Stimulated activated memory B cell treated with anti-CD40 and anti-IgM and Interleukin-4, amounts not matched to agents 10 μg/mL and 1 μg/mL and 100 μg/mL, for 72 hours (primary cell): ENCODE data around the gene OXNAD1.

Experiments
- ATAC-seq: fragments of 150-1000 bp; cut with Tn5 transposase; 2 replicates; pipeline ENCODE4 v1.10.0; 2021
- H3K27ac Mint-ChIP-seq: one replicate; pipeline ENCODE4 v1.8.0; 2022; ENCODE audit warnings: mild to moderate bottlenecking, mixed read lengths
- H3K27me3 Mint-ChIP-seq: one replicate; pipeline ENCODE4 v1.8.0; 2022; ENCODE audit warnings: mixed read lengths
- H3K36me3 Mint-ChIP-seq: one replicate; pipeline ENCODE4 v1.8.0; 2022; ENCODE audit warnings: mixed read lengths
- H3K4me1 Mint-ChIP-seq: one replicate; pipeline ENCODE4 v1.8.0; 2022; ENCODE audit warnings: mixed read lengths
- H3K4me3 Mint-ChIP-seq: one replicate; pipeline ENCODE4 v1.8.0; 2022; ENCODE audit warnings: mild to moderate bottlenecking, moderate library complexity, mixed read lengths
- H3K9me3 Mint-ChIP-seq: one replicate; pipeline ENCODE4 v1.8.0; 2022; ENCODE audit warnings: mixed read lengths

OXNAD1 gene

GRCh38 chr3:16317561-16317945 is 52.5 kb downstream of the OXNAD1 start:
- no peak overlapping the region for H3K27ac Mint-ChIP-seq
- no peaks in the 10 kb centered on the region for H3K27me3 Mint-ChIP-seq

DNA sequence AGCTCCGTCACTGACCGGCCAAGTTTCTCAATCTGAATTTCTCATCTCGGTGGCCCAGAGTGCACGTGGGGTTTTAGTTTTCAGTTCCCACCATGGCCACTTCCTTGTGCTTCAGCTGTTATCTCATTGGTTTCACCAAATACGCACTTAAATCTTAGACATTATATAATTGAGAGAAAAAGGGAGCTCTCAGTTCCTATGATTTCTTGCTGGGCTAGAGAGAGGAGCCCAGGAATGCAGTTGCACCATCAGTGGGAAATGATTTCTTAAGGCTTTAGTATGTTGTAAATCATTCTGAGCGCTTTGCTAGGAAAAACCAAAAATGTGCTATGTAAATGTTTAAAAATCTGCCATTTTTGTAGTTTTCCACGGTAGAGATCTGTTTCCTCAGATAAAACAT is 53.2 kb downstream of the OXNAD1 start:
- no peak overlapping the region for H3K27ac Mint-ChIP-seq
- no peaks in the 10 kb centered on the region for H3K9me3 Mint-ChIP-seq
- no peak for ATAC-seq
- H3K4me1 Mint-ChIP-seq = peaks cover 7% of the 10 kb centered on the region
- no peak overlapping the region for H3K4me3 Mint-ChIP-seq
- H3K36me3 Mint-ChIP-seq = peaks cover 85% of the 10 kb centered on the region
- no peaks in the 10 kb centered on the region for H3K27me3 Mint-ChIP-seq

More at GRCh38 chr3:16317561-16317945, 52.5 kb downstream of the OXNAD1 start:
- no peak for ATAC-seq
- Mint-ChIP-seq H3K4me1 (peaks cover 8% of the 10 kb centered on the region), H3K4me3 (no peak overlapping the region), H3K9me3 (no peaks in the 10 kb centered on the region), H3K36me3 (peaks cover 83% of the 10 kb centered on the region)

DNA sequence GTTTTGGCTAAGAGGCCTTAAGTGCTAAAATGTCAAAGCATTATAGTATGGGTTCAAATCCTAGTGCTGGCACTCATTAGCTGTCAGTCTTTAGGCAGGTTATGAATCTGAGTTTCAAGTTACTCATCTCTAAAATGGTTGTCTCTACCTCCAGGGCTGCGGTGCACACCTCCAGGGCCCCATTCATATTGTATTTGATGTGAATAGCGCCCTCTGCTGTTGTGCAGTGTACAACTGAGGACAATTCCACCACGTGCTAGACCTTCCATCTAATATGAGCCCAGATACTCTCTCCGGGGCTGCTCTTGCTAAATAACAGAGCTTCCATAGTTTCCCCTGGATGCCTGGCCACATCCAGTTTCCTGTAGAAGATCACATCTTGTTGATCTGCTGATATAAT is 54.3 kb downstream of the OXNAD1 start:
- no peak for ATAC-seq
- H3K9me3 Mint-ChIP-seq = no peaks in the 10 kb centered on the region
- H3K27ac Mint-ChIP-seq = no peak overlapping the region
- H3K4me1 Mint-ChIP-seq = peaks cover 7% of the 10 kb centered on the region
- peaks cover 87% of the 10 kb centered on the region for H3K36me3 Mint-ChIP-seq
- no peak overlapping the region for H3K4me3 Mint-ChIP-seq
- H3K27me3 Mint-ChIP-seq = no peaks in the 10 kb centered on the region

DNA sequence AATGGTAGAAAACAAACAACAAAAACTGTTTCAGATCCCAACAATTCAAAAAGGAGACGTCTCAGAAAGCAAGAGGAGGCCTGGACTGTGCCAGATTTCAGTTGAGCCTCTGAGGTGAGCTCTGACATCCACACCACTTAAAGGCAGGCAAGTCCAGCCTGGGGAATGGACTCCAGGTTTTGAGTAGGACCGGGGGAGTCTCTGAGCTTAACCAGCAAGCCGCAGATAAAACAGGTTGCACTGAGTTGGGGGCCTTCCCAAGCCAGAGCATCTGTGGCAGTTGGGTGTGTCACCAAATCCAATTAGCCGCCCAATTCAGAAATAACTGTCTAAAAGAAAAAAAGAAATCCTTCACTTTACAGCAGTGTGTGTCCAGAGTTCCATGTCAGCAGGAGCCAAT is 54.7 kb downstream of the OXNAD1 start:
- ATAC-seq = no peak
- Mint-ChIP-seq H3K27me3 (no peaks in the 10 kb centered on the region), H3K27ac (no peak overlapping the region), H3K36me3 (peaks cover 90% of the 10 kb centered on the region), H3K9me3 (no peaks in the 10 kb centered on the region), H3K4me1 (peaks cover 7% of the 10 kb centered on the region), H3K4me3 (no peak overlapping the region)

DNA sequence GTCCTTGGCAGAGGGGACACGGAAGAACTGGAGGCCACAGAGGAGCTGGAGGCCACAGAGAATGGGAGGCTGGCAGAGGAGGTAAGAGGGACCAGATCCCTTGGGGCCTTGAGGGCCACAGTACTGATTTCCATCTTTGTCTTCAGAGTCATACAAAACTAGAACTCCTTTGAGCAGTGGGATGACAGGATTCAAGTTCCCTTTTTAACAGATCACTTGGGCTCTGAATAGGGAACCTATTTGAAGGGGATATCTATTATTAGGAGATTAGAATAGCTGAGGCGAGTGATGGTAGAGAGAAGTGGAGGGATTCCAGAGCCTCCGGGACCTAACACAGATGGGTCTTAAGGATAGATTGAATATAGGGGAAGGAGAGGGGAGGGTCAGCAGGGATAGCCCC is 55.7 kb downstream of the OXNAD1 start:
- Mint-ChIP-seq H3K36me3 (peaks cover 96% of the 10 kb centered on the region), H3K4me1 (peaks cover 7% of the 10 kb centered on the region), H3K27ac (peak overlapping the region; percentile 12), H3K9me3 (no peaks in the 10 kb centered on the region), H3K4me3 (no peak overlapping the region), H3K27me3 (no peaks in the 10 kb centered on the region)
- ATAC-seq = no peak

DNA sequence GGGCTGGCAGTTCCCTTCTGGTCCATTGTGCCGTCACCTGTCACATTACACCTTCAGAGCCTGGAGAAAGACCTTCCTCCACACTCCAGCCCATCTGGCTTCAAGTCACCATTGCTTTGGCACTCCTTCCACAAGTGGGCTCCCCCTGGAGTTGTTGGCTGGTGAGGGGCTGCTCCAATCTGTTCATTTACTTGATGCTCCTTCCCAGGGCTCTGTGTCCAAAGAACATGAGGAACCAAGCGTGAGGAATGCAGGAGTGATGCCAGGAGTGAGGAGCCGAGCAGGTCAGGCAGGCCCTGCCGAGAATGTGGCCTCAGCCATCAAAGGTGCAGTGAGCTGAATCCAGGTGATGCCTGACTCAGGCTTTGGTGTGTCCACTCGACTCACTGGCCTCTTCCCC is 57.2 kb downstream of the OXNAD1 start:
- ATAC-seq = no peak
- peaks cover 94% of the 10 kb centered on the region for H3K36me3 Mint-ChIP-seq
- no peak overlapping the region for H3K4me3 Mint-ChIP-seq
- H3K9me3 Mint-ChIP-seq = no peaks in the 10 kb centered on the region
- H3K27ac Mint-ChIP-seq = no peak overlapping the region
- H3K4me1 Mint-ChIP-seq = peaks cover 7% of the 10 kb centered on the region
- no peaks in the 10 kb centered on the region for H3K27me3 Mint-ChIP-seq

GRCh38 chr3:16323737-16324136 is 58.7 kb downstream of the OXNAD1 start:
- H3K27ac Mint-ChIP-seq = no peak overlapping the region
- ATAC-seq = no peak
- no peaks in the 10 kb centered on the region for H3K9me3 Mint-ChIP-seq
- peaks cover 7% of the 10 kb centered on the region for H3K4me1 Mint-ChIP-seq
- H3K4me3 Mint-ChIP-seq = no peak overlapping the region
- no peaks in the 10 kb centered on the region for H3K27me3 Mint-ChIP-seq
- peaks cover 87% of the 10 kb centered on the region for H3K36me3 Mint-ChIP-seq

DNA sequence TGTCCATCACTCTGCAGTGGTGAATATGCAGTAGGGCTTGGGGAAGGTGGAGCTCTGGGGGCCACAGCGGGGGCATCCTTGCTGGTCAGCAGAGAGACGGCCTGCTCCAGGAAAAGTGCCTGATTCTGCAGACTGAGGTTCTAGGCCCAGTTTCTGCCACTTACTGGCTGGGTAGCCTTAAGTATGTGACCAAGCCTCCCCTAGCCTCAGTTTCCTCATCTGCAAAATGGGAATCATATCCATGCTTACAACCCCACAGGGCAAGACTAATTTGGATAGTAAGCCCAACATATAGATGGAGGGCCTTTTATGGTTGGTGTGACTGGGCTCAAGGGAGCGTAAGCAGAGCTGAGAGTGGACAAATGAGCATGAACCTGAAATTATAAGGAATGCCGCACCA is 60.8 kb downstream of the OXNAD1 start:
- H3K36me3 Mint-ChIP-seq = peaks cover 89% of the 10 kb centered on the region
- H3K4me3 Mint-ChIP-seq = no peak overlapping the region
- H3K27ac Mint-ChIP-seq = no peak overlapping the region
- ATAC-seq = no peak
- H3K27me3 Mint-ChIP-seq = no peaks in the 10 kb centered on the region
- no peaks in the 10 kb centered on the region for H3K9me3 Mint-ChIP-seq
- peaks cover 5% of the 10 kb centered on the region for H3K4me1 Mint-ChIP-seq

DNA sequence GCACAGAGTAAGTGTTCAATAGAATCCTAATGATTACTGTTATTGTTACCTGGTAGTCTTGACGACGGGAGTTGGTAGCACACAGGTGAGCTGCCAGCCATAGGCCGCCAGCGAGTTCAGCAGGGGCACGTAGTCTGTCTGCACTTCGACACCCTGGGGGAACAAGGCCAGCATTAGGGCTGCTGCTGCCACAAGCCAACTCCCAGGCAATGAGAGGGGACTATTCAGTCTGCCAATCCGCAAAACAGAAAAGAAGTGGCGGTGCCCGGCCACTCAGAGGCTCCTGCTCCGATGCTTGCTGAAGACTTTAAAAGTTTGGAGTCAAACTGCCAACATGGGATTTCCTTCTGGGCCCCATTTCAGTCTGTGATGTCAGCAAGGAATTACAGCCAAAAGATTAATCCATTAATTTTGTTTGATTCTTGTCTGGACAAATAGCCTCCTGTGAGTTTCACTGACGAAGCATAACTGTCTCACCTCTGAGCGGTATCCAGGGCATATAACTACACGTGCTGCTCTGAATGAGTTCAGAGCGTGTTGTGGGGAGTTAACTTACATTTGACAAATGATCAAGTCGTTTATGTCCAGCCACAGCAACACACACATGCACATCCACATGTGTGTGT is 61.8 kb downstream of the OXNAD1 start:
- H3K27me3 Mint-ChIP-seq = no peaks in the 10 kb centered on the region
- H3K9me3 Mint-ChIP-seq = peaks cover 4% of the 10 kb centered on the region
- H3K36me3 Mint-ChIP-seq = peaks cover 89% of the 10 kb centered on the region
- no peaks in the 10 kb centered on the region for H3K4me1 Mint-ChIP-seq
- ATAC-seq = no peak
- no peak overlapping the region for H3K4me3 Mint-ChIP-seq
- peak overlapping the region; percentile 40 for H3K27ac Mint-ChIP-seq

GRCh38 chr3:16328124-16328523 is 63.1 kb downstream of the OXNAD1 start:
- no peaks in the 10 kb centered on the region for H3K27me3 Mint-ChIP-seq
- no peak overlapping the region for H3K4me3 Mint-ChIP-seq
- no peak for ATAC-seq
- no peak overlapping the region for H3K27ac Mint-ChIP-seq
- H3K36me3 Mint-ChIP-seq = peaks cover 89% of the 10 kb centered on the region
- H3K9me3 Mint-ChIP-seq = peaks cover 8% of the 10 kb centered on the region
- no peaks in the 10 kb centered on the region for H3K4me1 Mint-ChIP-seq

DNA sequence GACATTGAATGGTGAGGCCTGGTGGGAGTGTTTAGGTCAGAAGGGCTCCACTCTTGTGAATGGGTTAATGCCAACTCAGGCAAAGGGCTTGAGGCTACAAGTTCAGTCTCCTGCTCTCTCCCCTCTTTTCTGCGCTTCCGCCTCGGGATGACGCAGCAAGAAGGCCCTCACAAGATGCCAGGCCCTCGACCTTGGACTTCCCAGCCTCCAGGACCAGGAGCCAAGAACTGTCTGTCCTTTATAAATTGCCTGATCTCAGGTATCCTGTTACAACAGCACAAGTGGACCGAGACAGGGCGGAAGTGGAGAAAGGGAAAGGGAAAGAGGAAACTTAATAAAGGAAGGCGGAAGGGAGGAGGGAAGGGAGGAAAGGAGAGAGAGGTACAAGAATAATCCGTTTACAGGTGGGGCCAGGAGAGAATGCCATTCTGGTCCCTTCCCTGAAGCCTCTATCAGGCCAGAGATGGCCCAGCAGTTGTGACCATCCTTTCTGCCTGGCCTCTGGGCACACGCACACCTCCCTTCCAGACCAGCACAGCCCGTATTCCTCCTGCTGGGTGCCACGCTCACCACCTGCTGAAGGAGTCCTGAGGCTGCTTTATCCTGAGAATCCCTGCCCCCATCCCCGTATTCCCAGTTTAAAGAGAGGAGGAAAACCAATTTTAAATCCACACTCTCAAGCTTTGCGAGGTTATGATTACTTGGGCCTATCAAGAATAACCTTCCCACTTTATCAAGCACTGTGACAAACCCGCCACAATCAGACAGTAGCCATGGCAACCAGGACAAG is 64.2 kb downstream of the OXNAD1 start:
- ATAC-seq = no peak
- H3K27ac Mint-ChIP-seq = no peak overlapping the region

DNA sequence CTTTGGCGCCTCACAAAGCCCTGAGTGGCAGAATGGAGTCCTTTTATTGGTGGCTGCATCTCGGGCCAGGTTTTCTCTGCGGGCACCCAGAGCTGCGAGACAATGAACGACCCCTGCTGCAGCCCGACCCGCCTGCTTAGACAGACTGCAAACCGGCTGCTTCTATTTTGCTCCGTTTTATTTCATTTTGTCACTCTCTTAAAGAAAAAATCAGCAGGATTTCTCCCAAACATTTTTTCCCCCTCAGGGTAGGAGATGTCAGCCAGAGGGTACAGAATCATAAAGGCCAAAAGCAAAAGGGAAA is 64.8 kb downstream of the OXNAD1 start:
- Mint-ChIP-seq H3K4me3 (no peak overlapping the region), H3K27me3 (no peaks in the 10 kb centered on the region), H3K9me3 (peaks cover 8% of the 10 kb centered on the region), H3K4me1 (no peaks in the 10 kb centered on the region), H3K27ac (no peak overlapping the region), H3K36me3 (peaks cover 89% of the 10 kb centered on the region)
- no peak for ATAC-seq

More for the DNA sequence above, 64.2 kb downstream of the OXNAD1 start:
- no peaks in the 10 kb centered on the region for H3K27me3 Mint-ChIP-seq
- no peak overlapping the region for H3K4me3 Mint-ChIP-seq
- peaks cover 88% of the 10 kb centered on the region for H3K36me3 Mint-ChIP-seq
- peaks cover 8% of the 10 kb centered on the region for H3K9me3 Mint-ChIP-seq
- H3K4me1 Mint-ChIP-seq = no peaks in the 10 kb centered on the region

GRCh38 chr3:16330351-16330750 is 65.3 kb downstream of the OXNAD1 start:
- Mint-ChIP-seq H3K36me3 (peaks cover 89% of the 10 kb centered on the region), H3K27me3 (no peaks in the 10 kb centered on the region), H3K9me3 (peaks cover 8% of the 10 kb centered on the region), H3K4me3 (no peak overlapping the region), H3K4me1 (no peaks in the 10 kb centered on the region), H3K27ac (no peak overlapping the region)
- no peak for ATAC-seq

DNA sequence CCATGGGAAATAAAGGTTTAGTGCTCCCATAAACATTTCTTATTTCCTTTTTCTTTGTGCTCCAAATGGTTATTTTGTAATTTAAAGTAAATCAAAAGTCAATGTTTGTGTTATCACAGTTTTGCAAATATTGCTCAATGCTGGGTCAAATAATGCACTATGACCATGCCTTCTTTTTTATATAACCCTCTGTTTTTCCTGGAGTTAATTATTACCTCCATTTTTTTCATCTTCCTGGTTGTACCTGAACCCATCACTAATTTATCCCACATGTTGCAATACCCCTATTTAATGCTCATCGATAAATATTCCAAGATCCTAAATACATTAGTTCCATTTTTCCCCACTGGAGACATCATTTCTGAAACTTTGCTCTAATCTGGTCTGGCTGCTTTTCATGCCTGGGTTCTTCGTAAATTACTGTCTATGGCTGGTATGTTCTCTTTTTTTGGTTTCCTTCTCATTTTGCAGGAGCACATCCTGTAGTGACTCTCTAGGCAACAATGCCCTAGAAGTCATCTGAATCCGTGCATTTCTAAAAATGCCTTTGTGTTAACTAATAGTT is 66.4 kb downstream of the OXNAD1 start:
- ATAC-seq = no peak
- Mint-ChIP-seq H3K27ac (no peak overlapping the region), H3K36me3 (peaks cover 90% of the 10 kb centered on the region), H3K4me1 (no peaks in the 10 kb centered on the region), H3K9me3 (peaks cover 8% of the 10 kb centered on the region), H3K27me3 (no peaks in the 10 kb centered on the region), H3K4me3 (no peak overlapping the region)

DNA sequence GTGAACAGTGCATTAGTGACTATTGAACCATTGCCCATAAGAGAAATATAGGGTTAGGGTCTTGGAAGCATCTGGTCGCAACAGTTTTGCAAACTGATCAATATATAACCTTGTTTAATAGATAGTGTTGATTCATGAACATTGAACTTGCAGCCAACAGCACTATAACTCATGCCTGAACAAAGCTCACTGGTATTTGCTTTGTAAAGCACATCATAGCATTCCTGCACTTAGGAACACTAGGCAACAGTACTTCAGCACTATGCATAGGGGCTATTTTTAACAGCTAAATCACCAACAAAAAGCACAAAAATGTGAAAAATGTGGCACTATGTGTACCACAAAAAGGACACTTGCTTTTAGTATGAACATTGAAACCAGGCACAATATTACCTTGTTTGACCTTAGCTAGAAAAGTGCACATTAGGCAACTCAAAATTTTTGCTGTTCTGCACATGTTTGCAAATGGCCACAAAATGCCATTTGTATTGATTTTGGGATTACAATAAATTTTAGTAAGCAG is 68.0 kb downstream of the OXNAD1 start:
- Mint-ChIP-seq H3K27ac (no peak overlapping the region), H3K27me3 (no peaks in the 10 kb centered on the region), H3K9me3 (peaks cover 8% of the 10 kb centered on the region), H3K36me3 (peaks cover 84% of the 10 kb centered on the region), H3K4me1 (peaks cover 3% of the 10 kb centered on the region), H3K4me3 (no peak overlapping the region)
- ATAC-seq = no peak

DNA sequence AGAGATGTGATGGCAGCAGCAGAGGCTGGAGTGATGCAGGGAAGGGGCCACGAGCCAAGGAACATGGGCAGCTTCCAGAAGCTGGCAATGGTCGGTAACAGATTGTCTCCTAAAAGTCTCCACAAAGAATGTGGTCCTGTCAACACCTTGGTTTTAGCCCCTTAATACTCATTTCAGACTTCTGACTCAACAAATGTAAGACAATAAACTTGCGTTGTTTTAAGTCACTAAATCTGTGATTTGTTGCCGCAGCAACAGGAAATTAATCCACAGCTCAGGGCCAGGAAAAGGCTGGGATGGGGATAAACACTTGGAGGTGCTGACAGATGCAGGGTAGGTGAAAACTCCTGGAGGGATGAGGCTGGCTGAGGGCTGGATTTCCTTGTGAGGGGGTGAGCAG is 69.9 kb downstream of the OXNAD1 start:
- Mint-ChIP-seq H3K9me3 (peaks cover 8% of the 10 kb centered on the region), H3K4me1 (peaks cover 22% of the 10 kb centered on the region), H3K27me3 (no peaks in the 10 kb centered on the region), H3K27ac (peak overlapping the region; percentile 42), H3K4me3 (no peak overlapping the region), H3K36me3 (peaks cover 84% of the 10 kb centered on the region)
- no peak for ATAC-seq
